ENCODE measurements around the gene PIAS4.
A peak's percentile ranks its signal among the peaks of the same experiment; 100 is the strongest.

Gene PIAS4

DNA sequence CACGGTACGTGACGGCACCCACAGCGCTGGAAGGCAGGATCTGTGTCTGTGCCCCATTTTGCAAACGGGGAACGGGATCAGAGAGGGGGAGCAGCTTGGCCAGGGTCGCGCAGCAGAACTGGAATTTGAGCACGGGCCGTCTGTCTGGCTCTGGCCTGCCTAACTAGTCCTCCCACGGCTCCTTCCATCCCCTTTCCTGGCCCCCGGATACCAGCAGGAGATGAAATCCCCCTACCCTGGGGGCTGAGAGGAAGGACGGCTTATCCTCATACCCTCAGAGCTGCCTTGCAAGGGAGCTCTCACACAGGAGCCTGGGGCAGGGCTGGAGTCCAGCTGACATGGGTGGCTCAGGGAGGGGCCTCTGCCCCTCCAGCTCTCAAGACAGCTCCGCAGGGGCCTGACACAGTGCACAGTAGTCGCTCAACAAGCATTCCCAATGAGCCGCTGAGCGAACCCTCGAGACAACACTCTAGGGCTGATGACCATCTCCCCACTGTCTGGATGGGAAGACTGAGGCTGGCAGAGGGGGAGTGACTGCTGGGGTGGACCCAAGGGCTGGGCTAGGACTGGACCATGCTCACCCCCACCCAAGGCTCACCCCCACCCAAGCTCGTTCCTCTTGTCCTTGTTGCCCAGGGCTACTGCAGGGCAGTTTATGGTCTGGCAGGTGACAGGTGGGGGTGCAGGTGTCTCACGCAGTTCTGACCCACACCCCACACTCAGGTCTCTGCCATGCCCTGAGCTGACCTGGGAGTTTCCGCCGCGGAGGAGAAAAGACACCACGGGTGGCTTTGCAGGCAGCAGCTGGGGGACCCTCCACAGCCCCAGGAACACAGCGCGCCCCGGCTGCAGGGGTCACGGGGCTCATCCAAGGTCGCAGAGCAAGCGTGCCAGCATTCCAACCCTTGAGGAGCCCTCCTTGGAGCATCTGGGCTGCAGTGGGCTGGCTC lies 55.2 kb downstream of the PIAS4 start:
- Histone ChIP-seq H3K9me3 (ENCODE audit: control insufficient read depth, insufficient read depth, low read depth, low read length) (no peaks in the 10 kb centered on the region), H3K36me3 (ENCODE audit: control insufficient read depth in 2 of 2, insufficient read depth in 1 of 2, low read length in 2 of 2) (peaks cover 0 to 21% of the 10 kb centered on the region in 2 experiments; a peak in 1 of 3 replicates), H3K27ac (ENCODE audit: extremely low read depth, low read depth, low read length) (no peak overlapping the region; the same call in 1 of the 2 replicates), H3K4me3 (ENCODE audit: low read depth, low read length) (no peak overlapping the region), H3K4me1 (ENCODE audit: control insufficient read depth, insufficient read depth, low read length) (0 out of 2 replicates have a peak, but pooled peaks cover 4% of the 10 kb centered on the region)
- ChIA-PET POLR2A (interaction anchor here (0.6 kb wide), 1 partner anchor 18 kb away, joined by 3 read pairs; no protein-coding TSS in a partner anchor), CTCF (no interaction called here)
- TF ChIP-seq ZNF561 (tag by site-specific recombination; IDR thresholded peaks at IDR 0.05; ENCODE audit: borderline replicate concordance) = no peak
- TF ChIP-seq ZNF274 (IDR thresholded peaks at IDR 0.05; ENCODE audit: low read length) = no peak
- no peak for TF ChIP-seq ZNF274 (tag by site-specific recombination; IDR thresholded peaks at IDR 0.05; ENCODE audit: borderline replicate concordance)
- no peak for TF ChIP-seq ZNF660 (tag by site-specific recombination; IDR thresholded peaks at IDR 0.05)
- TF ChIP-seq ZNF132 (tag by site-specific recombination; IDR thresholded peaks at IDR 0.05; ENCODE audit: borderline replicate concordance) = no peak
- TF ChIP-seq TRIM28 (IDR thresholded peaks at IDR 0.05; ENCODE audit: borderline replicate concordance, low read length) = no peak
- TF ChIP-seq ZNF248 (tag by site-specific recombination; IDR thresholded peaks at IDR 0.05) = no peak
- TF ChIP-seq OSR2 (tag by site-specific recombination; IDR thresholded peaks at IDR 0.05) = no peak
- TF ChIP-seq, protein P1, sequence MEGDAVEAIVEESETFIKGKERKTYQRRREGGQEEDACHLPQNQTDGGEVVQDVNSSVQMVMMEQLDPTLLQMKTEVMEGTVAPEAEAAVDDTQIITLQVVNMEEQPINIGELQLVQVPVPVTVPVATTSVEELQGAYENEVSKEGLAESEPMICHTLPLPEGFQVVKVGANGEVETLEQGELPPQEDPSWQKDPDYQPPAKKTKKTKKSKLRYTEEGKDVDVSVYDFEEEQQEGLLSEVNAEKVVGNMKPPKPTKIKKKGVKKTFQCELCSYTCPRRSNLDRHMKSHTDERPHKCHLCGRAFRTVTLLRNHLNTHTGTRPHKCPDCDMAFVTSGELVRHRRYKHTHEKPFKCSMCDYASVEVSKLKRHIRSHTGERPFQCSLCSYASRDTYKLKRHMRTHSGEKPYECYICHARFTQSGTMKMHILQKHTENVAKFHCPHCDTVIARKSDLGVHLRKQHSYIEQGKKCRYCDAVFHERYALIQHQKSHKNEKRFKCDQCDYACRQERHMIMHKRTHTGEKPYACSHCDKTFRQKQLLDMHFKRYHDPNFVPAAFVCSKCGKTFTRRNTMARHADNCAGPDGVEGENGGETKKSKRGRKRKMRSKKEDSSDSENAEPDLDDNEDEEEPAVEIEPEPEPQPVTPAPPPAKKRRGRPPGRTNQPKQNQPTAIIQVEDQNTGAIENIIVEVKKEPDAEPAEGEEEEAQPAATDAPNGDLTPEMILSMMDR (tag by site-specific recombination; IDR thresholded peaks at IDR 0.05) = no peak
- no peak for TF ChIP-seq ZNF596 (tag by site-specific recombination; IDR thresholded peaks at IDR 0.05)
- no peak for TF ChIP-seq ZNF19 (tag by site-specific recombination; IDR thresholded peaks at IDR 0.05; ENCODE audit: low read depth)
- no peak for TF ChIP-seq YY1 (tag by site-specific recombination; IDR thresholded peaks at IDR 0.05)
- peak; percentile 45; the same call in 1 of the 2 replicates for TF ChIP-seq KLF17 (tag by site-specific recombination; IDR thresholded peaks at IDR 0.05)
- TF ChIP-seq, protein P2, sequence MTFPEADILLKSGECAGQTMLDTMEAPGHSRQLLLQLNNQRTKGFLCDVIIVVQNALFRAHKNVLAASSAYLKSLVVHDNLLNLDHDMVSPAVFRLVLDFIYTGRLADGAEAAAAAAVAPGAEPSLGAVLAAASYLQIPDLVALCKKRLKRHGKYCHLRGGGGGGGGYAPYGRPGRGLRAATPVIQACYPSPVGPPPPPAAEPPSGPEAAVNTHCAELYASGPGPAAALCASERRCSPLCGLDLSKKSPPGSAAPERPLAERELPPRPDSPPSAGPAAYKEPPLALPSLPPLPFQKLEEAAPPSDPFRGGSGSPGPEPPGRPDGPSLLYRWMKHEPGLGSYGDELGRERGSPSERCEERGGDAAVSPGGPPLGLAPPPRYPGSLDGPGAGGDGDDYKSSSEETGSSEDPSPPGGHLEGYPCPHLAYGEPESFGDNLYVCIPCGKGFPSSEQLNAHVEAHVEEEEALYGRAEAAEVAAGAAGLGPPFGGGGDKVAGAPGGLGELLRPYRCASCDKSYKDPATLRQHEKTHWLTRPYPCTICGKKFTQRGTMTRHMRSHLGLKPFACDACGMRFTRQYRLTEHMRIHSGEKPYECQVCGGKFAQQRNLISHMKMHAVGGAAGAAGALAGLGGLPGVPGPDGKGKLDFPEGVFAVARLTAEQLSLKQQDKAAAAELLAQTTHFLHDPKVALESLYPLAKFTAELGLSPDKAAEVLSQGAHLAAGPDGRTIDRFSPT (tag by site-specific recombination; IDR thresholded peaks at IDR 0.05) = 0 out of 2 replicates have a peak, but pooled peaks have one; percentile 39
- TF ChIP-seq ZNF585B (tag by site-specific recombination; IDR thresholded peaks at IDR 0.05) = no peak
- TF ChIP-seq ZNF121 (tag by site-specific recombination; IDR thresholded peaks at IDR 0.05) = no peak
- TF ChIP-seq GLI4 (tag by site-specific recombination; IDR thresholded peaks at IDR 0.05) = no peak
- TF ChIP-seq PRDM2 (tag by site-specific recombination; IDR thresholded peaks at IDR 0.05; ENCODE audit: borderline replicate concordance) = no peak
- TF ChIP-seq ZNF670 (tag by site-specific recombination; IDR thresholded peaks at IDR 0.05; ENCODE audit: low read depth) = no peak
- TF ChIP-seq ZNF768 (tag by site-specific recombination; IDR thresholded peaks at IDR 0.05) = 0 out of 2 replicates have a peak, but pooled peaks have one; percentile 26
- TF ChIP-seq, protein P3, sequence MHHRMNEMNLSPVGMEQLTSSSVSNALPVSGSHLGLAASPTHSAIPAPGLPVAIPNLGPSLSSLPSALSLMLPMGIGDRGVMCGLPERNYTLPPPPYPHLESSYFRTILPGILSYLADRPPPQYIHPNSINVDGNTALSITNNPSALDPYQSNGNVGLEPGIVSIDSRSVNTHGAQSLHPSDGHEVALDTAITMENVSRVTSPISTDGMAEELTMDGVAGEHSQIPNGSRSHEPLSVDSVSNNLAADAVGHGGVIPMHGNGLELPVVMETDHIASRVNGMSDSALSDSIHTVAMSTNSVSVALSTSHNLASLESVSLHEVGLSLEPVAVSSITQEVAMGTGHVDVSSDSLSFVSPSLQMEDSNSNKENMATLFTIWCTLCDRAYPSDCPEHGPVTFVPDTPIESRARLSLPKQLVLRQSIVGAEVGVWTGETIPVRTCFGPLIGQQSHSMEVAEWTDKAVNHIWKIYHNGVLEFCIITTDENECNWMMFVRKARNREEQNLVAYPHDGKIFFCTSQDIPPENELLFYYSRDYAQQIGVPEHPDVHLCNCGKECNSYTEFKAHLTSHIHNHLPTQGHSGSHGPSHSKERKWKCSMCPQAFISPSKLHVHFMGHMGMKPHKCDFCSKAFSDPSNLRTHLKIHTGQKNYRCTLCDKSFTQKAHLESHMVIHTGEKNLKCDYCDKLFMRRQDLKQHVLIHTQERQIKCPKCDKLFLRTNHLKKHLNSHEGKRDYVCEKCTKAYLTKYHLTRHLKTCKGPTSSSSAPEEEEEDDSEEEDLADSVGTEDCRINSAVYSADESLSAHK (tag by site-specific recombination; IDR thresholded peaks at IDR 0.05) = no peak
- peak; percentile 38; the same call in 1 of the 2 replicates for TF ChIP-seq KLF8 (tag by site-specific recombination; IDR thresholded peaks at IDR 0.05)
- no peak for TF ChIP-seq FEZF1 (tag by site-specific recombination; IDR thresholded peaks at IDR 0.05)
- no peak for TF ChIP-seq ZNF23 (tag by site-specific recombination; IDR thresholded peaks at IDR 0.05; ENCODE audit: borderline replicate concordance)

All from HEK293 (cell line).